22Rv1 (cell line): ENCODE measurements around the gene CENPQ.

Experiments
- CTCF ChIP-seq: fragments of 450-650 bp; IDR thresholded peaks from 2 replicates; pipeline ENCODE4 v1.5.1; 2017; ENCODE audit warnings: mild to moderate bottlenecking
- ZFX ChIP-seq: fragments of 450-650 bp; IDR thresholded peaks from 2 replicates; pipeline ENCODE4 v1.6.1; 2017; ENCODE audit warnings: antibody characterized with exemption, borderline replicate concordance

GRCh38 chr6:49513153-49513989 lies 50.2 kb downstream of the CENPQ start:
- TF ChIP-seq CTCF (no peak), ZFX (no peak)
